ENCODE data around the gene NOS1AP.

The NOS1AP gene

DNA sequence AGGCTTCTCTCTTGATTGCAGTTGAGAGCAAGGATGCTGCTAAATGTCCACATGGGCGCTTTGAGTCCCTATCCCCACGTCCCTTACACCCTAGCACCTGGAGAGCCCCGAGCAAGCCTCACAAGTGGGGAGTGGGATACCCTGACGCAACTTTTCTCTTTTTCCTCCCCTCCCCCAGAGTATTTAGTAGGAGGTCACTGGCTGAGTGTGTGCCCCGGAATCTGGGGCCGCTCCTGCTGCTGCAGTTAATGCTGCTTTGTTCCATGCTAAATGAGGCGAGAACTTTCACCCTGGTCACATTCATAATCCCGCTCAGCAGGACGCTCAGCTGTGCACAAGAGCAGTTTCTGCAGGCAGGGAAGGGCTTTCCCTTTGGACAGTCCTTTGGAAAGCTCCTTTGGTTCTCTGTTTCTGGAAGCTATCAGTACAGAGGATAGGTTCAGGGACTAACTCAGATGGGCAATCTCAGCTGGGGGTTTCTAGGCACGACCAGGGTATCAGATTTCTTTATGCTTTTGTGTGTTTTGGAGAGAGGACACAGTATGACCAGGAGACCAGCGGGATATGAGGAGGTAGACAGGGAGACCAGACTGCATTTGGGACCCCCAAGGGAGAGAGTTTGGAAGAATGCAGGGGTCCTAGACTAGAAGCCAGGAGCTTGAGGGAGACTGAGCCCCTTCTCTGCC lies 75.9 kb downstream of the NOS1AP start:
- TF ChIP-seq GATA3 (IDR thresholded peaks at IDR 0.05; ENCODE audit: low read depth, low read length) (no peak), GATA2 (IDR thresholded peaks at IDR 0.05; ENCODE audit: low read depth, low read length) (no peak)

DNA sequence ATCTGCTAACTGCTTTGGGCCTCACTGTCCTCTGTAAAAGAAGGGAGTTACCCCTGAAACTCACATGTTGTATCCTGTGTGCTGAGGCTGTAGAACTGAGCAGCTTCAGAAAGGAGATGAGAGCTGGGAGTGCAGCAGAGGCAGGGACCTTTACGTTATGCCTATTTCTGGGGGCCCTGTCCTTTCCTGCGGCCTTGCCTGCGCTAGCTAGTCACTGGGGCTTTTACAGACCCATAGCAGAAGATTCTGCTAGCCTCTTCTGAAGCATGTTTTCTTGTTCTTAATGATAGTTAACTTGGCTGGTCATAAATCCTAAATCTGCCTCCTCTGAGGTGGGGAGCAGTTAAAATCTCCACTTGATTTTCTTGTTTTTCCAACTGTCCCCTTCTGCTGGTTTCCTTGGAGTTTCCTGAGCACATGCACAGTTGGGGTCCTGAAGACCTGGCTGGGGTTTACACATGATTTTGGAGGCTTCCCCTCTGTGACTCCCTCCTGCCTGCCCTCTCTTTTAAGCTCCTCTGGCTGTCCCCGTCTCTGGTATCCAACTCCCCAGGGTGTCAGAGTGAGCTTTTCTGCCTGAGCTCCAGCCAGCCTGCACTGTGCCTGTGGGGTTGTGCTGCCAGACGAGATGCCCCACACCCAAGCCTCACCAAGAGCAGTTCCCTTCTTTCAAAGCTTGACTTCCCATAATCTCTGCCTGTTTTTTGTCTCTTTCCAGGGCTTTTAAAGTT lies 76.6 kb downstream of the NOS1AP start:
- TF ChIP-seq GATA3 (IDR thresholded peaks at IDR 0.05; ENCODE audit: low read depth, low read length) (no peak), GATA2 (IDR thresholded peaks at IDR 0.05; ENCODE audit: low read depth, low read length) (no peak)

DNA sequence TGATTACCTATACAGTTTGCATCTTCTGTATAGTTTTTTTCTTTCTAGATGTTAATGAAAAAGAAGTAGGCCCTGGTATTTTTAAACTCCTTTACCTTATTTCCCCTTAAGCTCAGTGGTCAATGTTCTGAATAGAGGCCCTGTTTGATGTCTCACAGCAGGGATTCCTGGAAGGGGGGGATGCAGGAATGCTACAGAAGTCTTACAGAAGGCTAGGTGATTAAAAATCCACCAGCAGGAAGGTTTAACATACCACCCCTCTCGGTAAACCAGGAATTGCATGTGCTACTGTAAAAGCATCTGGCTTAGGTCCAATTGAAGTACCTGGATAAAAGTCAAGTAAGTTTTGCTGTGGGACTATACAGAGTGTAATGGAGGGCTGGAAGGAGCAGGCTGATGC lies 78.3 kb downstream of the NOS1AP start:
- TF ChIP-seq GATA3 (IDR thresholded peaks at IDR 0.05; ENCODE audit: low read depth, low read length) (no peak), GATA2 (IDR thresholded peaks at IDR 0.05; ENCODE audit: low read depth, low read length) (no peak)

DNA sequence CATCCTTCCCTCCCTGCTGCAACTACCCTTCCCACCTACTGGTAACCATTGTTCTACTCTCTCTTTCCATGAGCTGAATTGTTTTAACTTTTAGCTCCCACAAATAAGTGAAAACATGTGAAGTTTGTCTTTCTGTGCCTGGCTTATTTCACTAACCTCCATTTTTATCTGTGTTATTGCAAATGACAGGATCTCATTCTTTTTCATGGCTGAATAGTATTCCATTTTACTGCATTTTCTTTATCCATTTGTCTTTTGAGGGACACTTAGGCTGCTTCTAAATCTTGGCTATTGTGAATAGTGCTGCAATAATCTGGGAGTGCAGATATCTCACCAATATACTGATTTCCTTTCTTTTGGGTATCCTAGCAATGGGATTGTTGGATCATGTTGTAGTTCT lies 80.6 kb downstream of the NOS1AP start:
- no peak for TF ChIP-seq GATA2 (IDR thresholded peaks at IDR 0.05; ENCODE audit: low read depth, low read length)
- no peak for TF ChIP-seq GATA3 (IDR thresholded peaks at IDR 0.05; ENCODE audit: low read depth, low read length)

DNA sequence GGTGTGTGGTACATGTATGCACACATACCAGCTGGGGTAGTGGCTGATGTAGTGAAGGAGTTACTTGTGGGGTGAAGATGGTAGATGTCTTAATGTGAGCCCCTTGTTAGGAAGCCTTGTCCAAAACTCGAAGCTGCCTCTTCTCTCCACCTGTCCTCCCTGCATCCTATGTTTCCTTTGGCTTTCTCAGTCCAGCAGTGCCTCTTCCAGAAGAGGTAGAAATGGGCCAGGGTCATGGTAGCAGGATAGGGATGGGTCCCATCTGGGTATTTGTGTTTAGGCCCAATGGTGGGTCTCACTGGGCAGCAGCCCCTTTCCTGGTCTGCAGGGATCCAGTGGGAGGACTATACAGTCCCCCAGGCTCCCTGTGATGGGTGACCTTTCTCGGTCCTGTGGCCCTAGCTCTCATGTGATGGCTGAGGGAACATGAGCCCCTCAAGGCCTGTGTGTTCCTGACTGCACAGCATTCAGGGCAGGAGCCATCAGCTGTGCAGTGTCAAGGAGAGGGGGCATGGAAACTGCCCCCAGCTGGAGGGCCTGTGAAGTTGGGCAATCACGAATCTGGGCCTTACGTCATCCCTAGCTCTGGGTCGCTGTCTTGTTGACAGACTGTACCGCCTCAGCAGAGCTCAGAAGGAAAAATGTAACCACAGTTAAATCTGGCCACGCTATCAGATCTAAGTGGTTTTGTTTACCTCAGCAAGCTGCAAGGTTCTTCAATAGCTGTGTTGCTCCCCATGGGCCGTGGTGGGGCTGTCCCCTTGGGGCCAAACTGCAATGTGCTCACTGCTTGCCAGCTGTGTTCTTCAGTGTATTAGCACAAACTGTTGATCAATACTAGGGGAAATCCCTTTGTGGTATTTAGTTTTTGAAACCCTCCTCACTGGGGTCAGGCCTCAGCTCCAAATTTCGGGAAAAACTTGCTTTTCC lies 82.7 kb downstream of the NOS1AP start:
- no peak for TF ChIP-seq GATA3 (IDR thresholded peaks at IDR 0.05; ENCODE audit: low read depth, low read length)
- no peak for TF ChIP-seq GATA2 (IDR thresholded peaks at IDR 0.05; ENCODE audit: low read depth, low read length)

DNA sequence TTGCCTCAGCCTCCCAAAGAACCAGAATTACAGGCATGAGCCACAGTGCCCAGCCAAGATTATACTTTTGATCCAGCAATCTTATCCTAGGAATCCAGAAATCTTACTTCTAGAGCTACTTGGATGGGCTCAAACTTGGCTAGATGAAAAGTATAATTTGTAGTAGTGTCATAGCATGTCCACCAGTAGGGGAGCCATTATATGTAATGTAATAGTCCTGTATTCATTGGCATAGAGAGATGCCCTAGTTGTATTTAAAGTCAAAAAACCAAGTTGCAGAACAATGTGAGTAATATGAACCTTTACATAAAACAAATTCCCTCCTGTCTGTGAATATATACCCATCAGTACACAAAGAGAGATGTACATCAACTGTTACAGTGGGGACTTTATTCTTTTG lies 83.9 kb downstream of the NOS1AP start:
- TF ChIP-seq GATA2 (IDR thresholded peaks at IDR 0.05; ENCODE audit: low read depth, low read length): no peak
- no peak for TF ChIP-seq GATA3 (IDR thresholded peaks at IDR 0.05; ENCODE audit: low read depth, low read length)

DNA sequence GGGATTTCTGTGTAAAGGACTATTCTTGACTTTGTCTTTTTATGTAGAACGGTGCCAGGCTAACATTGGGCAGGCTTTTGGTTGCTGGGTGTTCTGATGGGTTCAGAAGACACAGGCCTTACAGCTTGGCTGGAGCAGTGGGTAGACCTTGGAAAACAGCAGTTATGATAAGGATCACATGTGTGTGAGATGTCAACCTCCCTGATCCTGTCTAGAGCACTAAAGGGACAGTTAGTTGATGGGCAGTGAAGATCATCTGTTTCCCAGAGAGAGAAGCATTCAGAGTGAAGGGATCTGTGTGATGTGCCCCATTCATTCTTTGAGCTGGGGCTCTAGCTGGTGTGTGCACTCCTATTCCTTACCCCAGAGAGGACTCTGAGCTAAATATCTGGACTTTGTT lies 88.0 kb downstream of the NOS1AP start:
- TF ChIP-seq GATA3 (IDR thresholded peaks at IDR 0.05; ENCODE audit: low read depth, low read length) (peak; percentile 37; the same call in 1 of the 2 replicates), GATA2 (IDR thresholded peaks at IDR 0.05; ENCODE audit: low read depth, low read length) (peak; percentile 61)

DNA sequence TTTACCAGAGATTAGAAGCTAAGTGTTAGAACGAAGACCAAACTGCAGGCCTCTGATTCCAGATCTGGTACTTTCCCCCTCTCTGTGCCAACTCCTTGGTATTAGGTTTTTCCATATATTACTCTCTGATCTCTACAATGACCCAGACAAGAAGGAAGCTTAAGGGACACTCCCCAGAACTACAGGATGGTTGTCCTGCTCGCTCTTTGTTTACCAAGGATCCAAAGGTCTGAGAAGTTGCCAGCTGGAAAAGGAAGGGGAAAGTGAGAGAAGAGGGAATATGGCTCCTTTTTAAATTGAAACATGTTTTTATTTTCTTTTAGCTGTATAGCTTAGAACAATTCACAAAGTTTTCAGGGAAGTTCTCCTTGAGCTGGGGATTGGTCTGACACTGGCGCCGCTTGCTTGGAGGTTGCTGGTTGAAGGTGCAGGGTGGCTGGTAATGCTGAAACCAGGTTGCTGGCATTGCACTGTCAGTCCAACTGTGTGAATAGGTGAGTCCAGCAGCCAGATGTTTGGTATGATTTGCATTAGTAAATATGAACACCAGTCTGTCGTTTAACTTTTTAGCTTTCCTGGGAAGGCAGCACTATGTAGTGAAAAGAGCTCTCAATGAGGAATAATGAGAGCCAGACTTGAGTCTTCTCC lies 89.3 kb downstream of the NOS1AP start:
- TF ChIP-seq GATA3 (IDR thresholded peaks at IDR 0.05; ENCODE audit: low read depth, low read length): no peak
- TF ChIP-seq GATA2 (IDR thresholded peaks at IDR 0.05; ENCODE audit: low read depth, low read length): no peak

DNA sequence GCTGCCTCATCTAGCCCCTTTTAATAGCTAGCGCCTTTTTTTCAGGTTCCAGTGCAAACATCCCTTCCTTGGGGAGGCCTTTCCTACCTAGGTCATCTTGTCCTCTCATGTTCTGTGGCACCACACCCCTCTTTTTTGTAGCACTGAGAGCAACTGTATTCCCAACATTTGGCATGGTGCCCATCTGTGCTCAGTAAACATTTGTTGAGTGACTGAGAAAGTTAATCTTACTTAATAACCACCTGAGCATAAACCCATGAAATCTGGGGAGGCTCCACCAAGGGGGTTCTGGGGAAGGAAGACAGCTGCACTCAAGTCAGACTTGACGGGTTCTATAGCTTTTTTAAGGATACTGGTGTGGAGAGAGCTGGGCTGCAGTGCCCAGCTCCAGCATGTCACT lies 90.0 kb downstream of the NOS1AP start:
- no peak for TF ChIP-seq GATA2 (IDR thresholded peaks at IDR 0.05; ENCODE audit: low read depth, low read length)
- no peak for TF ChIP-seq GATA3 (IDR thresholded peaks at IDR 0.05; ENCODE audit: low read depth, low read length)

DNA sequence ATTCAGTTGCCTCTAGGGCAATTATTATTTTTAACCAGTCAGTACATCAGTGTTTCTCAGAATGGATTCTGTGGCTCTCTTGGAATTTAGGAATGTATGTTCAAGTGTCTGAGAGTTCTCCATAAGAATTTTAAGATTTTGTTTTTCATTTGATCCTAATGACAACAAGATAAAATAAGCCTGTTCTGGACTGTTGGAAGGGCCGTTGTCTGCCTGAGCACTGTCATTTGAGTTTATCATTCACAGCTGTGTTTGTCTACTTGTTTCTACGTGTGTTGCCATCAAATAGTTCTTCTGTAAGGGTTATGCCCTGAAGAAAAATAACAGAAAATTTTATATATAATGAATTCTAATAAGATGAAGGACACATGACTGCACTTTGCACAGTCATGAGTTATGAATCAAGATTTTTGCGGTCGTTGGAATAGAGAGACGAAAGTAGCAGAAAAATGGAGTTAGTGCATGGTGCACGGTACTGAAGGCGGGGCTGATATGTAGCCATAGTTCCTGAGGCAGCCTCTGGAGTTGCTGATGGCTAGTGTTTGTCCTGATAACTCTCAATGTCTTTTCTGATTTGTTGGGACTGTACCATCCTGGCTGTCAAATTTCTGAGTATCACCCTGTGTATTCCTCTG lies 92.5 kb downstream of the NOS1AP start:
- TF ChIP-seq GATA2 (IDR thresholded peaks at IDR 0.05; ENCODE audit: low read depth, low read length): no peak

DNA sequence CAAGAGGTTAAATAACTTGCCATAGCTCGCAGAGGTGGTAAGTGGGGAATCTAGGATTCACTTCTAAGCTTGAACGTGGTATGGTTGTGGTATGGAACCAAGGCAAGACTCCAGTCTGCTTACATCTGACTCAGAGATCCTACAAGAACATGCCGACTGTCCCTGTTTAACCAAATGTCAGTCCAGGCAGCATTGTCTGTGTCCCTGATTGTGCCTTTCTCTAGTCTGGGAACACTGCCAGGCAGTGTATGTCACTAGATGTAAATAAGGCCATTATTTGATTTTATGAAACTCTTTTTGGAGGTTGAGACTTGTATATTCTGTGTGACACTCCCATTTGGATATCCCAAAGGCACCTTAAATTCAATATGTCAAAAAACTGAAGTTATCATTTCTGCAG lies 96.0 kb downstream of the NOS1AP start:
- TF ChIP-seq GATA2 (IDR thresholded peaks at IDR 0.05; ENCODE audit: low read depth, low read length): no peak
- TF ChIP-seq GATA3 (IDR thresholded peaks at IDR 0.05; ENCODE audit: low read depth, low read length): no peak

DNA sequence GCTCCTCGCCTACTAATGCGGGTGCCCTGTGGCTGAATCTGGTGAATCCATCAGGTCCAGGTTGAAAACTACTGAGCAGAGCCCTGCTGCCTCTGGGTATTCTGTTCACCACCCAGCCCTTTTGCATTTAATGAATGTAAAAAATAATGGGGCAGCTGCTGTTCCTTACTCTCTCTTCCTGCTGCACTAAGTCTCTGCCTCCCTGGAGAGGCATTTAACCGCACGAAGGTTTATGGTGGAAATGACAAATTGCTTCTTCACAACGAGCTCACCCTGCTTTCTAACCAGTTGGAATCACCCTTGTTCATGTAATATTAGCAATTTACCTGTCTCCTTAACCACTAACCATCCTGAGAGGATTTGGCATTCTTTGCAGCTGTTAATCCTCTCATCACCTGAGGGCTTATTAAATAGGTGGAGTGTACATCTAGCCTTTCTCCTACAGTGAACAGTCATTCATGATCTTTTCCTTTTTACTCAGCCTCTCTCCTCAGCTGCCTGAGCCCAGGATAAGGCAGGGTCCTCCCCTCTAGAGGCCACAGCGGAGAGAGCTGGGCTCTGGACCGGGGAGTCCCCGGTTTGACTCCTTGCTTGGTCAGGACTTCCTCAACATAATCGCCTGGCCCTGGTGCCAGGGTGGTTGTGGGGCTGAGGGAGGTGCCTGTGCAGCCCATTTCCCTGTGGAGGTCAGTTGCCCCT lies 97.6 kb downstream of the NOS1AP start:
- no peak for TF ChIP-seq GATA2 (IDR thresholded peaks at IDR 0.05; ENCODE audit: low read depth, low read length)
- no peak for TF ChIP-seq GATA3 (IDR thresholded peaks at IDR 0.05; ENCODE audit: low read depth, low read length)

DNA sequence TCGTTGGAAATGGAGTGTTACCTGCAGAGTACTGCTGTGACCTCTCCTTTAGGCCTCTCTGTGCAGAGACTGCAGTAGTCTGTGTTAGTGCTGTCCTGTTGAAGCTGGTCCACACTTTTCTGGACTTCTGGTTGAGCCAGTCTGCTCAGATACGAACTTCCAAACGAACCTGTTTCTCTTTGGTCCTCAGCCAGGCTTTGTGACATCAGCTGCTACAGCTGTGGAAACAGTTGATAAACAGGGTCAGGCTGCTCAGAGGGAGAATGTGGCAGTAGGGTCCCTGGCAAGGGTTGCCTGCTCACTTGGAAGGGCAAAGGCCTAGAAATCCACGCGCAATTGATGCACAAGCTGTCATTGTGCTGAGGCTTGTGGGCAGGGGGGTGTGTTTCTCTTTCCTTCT lies 98.8 kb downstream of the NOS1AP start:
- TF ChIP-seq GATA2 (IDR thresholded peaks at IDR 0.05; ENCODE audit: low read depth, low read length) (no peak; the same call in 1 of the 2 replicates), GATA3 (IDR thresholded peaks at IDR 0.05; ENCODE audit: low read depth, low read length) (no peak)
